SK-N-SH (cell line): ENCODE results near the gene ARHGAP42. TPM values are rescaled to one million over a fixed set of nuclear protein-coding genes. Genes with fewer than 3 reads are reported as not detected.

Experiments used
- CTCF ChIA-PET: fragments of 300-600, 350-600 bp; formaldehyde crosslinking; extraction: SDS; loops from one replicate; lab custom pipeline; 2021; lab: Yijun Ruan, JAX
- POLR2A ChIA-PET: fragments of 350-600 bp; sonication (Branson Sonifier 250); formaldehyde crosslinking; extraction: SDS; loops from one replicate; lab custom pipeline; 2020; ENCODE audit warnings: antibody characterized with exemption, inconsistent platforms; lab: Yijun Ruan, JAX
- DNase-seq: peaks from one replicate; pipeline ENCODE4 v3.0.0; 2012
- H2AFZ ChIP-seq: fragments of 200-600 bp; sonication (generic); 2 replicates; pipeline ENCODE4 v1.8.1; 2016; ENCODE audit warnings: antibody characterized with exemption, mild to moderate bottlenecking, low read depth
- H3F3A ChIP-seq: fragments of 200-600 bp; sonication (generic); replicated peaks from 2 replicates; pipeline ENCODE3; 2016; ENCODE audit warnings: antibody characterized with exemption, mild to moderate bottlenecking; ENCODE audit not compliant: insufficient read depth
- H3K27ac ChIP-seq, 2 experiments: fragments of 200-500 bp in 1 of 2; fragments of 200-600 bp in 1 of 2; sonication (Bioruptor generic) in 1 of 2; sonication (generic), shearing (Covaris generic) in 1 of 2; 2 replicates each; pipeline versions ENCODE4 v1.5.1 to v1.6.1; 2014 to 2016; ENCODE audit warnings: low read depth in 2 of 2, inconsistent platforms in 1 of 2, low read length in 1 of 2, mild to moderate bottlenecking in 1 of 2, mixed read lengths in 1 of 2
- H3K27me3 ChIP-seq: fragments of 200-600 bp; sonication (generic), shearing (Covaris generic); 2 replicates; pipeline ENCODE4 v1.6.1; 2016; ENCODE audit warnings: mixed run types; ENCODE audit not compliant: insufficient read depth
- H3K36me3 ChIP-seq, 2 experiments: fragments of 200-500 bp in 1 of 2; fragments of 200-600 bp in 1 of 2; sonication (Bioruptor generic) in 1 of 2; sonication (generic) in 1 of 2; replicated peaks in 1 of 2; 2 replicates each; pipeline versions ENCODE3 to v1.5.1; 2014 to 2016; ENCODE audit warnings: low read length in 1 of 2, mild to moderate bottlenecking in 1 of 2; ENCODE audit not compliant: insufficient read depth in 2 of 2, control insufficient read depth in 1 of 2
- H3K4me1 ChIP-seq, 2 experiments: fragments of 200-500 bp in 1 of 2; fragments of 200-600 bp in 1 of 2; sonication (Bioruptor generic) in 1 of 2; sonication (generic), shearing (Covaris generic) in 1 of 2; 2 replicates each; pipeline versions ENCODE4 v1.5.1 to v1.6.1; 2014 to 2016; ENCODE audit warnings: low read depth in 1 of 2, low read length in 1 of 2, mixed run types in 1 of 2; ENCODE audit not compliant: insufficient read depth in 2 of 2, control insufficient read depth in 1 of 2
- H3K4me2 ChIP-seq: fragments of 200-600 bp; sonication (generic), shearing (Covaris generic); 2 replicates; pipeline ENCODE4 v1.6.1; 2017; ENCODE audit warnings: mixed run types
- H3K4me3 ChIP-seq, 2 experiments: fragments of 200-500 bp in 1 of 2; fragments of 200-600 bp in 1 of 2; sonication (Bioruptor generic) in 1 of 2; sonication (generic), shearing (Covaris generic) in 1 of 2; 2 replicates each; pipeline versions ENCODE4 v1.5.1 to v1.8.1; 2014 to 2016; ENCODE audit warnings: low read depth in 2 of 2, inconsistent platforms in 1 of 2, low read length in 1 of 2, mild to moderate bottlenecking in 1 of 2, mixed read lengths in 1 of 2, moderate library complexity in 1 of 2
- H3K79me2 ChIP-seq: fragments of 200-600 bp; sonication (generic); 2 replicates; pipeline ENCODE4 v1.8.1; 2017; ENCODE audit warnings: mild to moderate bottlenecking; ENCODE audit not compliant: insufficient read depth
- H3K9ac ChIP-seq: fragments of 200-600 bp; sonication (generic); 2 replicates; pipeline ENCODE4 v1.6.1; 2017; ENCODE audit warnings: mixed run types
- H3K9me2 ChIP-seq: fragments of 200-600 bp; sonication (generic); 2 replicates; pipeline ENCODE4 v1.6.1; 2017; ENCODE audit warnings: mixed run types
- H3K9me3 ChIP-seq: fragments of 200-600 bp; sonication (generic); 2 replicates; pipeline ENCODE4 v1.6.1; 2017; ENCODE audit warnings: mixed run types, mild to moderate bottlenecking, moderate library complexity
- H4K20me1 ChIP-seq: fragments of 200-600 bp; sonication (generic); 2 replicates; pipeline ENCODE4 v1.6.1; 2017; ENCODE audit warnings: mild to moderate bottlenecking, mixed run types; ENCODE audit not compliant: insufficient read depth
- CHD2 ChIP-seq: fragments of 150-350 bp; IDR thresholded peaks from 2 replicates; pipeline ENCODE4 v1.6.1; 2018; ENCODE audit warnings: low read length; ENCODE audit not compliant: partially characterized antibody
- CTCF ChIP-seq: fragments of 200-600 bp; sonication (generic); IDR thresholded peaks from 2 replicates; pipeline ENCODE4 v1.6.1; 2017; ENCODE audit warnings: antibody characterized with exemption, mild to moderate bottlenecking, moderate library complexity
- ELF1 ChIP-seq: IDR thresholded peaks from 2 replicates; pipeline ENCODE4 v1.4.0; 2012
- EP300 ChIP-seq, 2 experiments: IDR thresholded peaks; 2 replicates each; pipeline versions ENCODE4 v1.4.0 to v1.6.1; 2012; ENCODE audit warnings: borderline replicate concordance in 1 of 2, low read depth in 1 of 2, low read length in 1 of 2
- EZH2phosphoT487 ChIP-seq: fragments of 200-600 bp; sonication (generic); IDR thresholded peaks from 2 replicates; pipeline ENCODE4 v1.6.1; 2017; ENCODE audit warnings: low read depth, mixed run types, mild to moderate bottlenecking, antibody characterized with exemption, moderate library complexity, borderline replicate concordance
- FOXJ3 ChIP-seq: sonication (generic); formaldehyde crosslinking; IDR thresholded peaks from 2 replicates; pipeline ENCODE4 v1.5.1; 2020; ENCODE audit warnings: mild to moderate bottlenecking, missing genetic modification reagents
- FOXM1 ChIP-seq: IDR thresholded peaks from 2 replicates; pipeline ENCODE4 v1.4.0; 2012; ENCODE audit warnings: low read depth, mild to moderate bottlenecking
- IRF3 ChIP-seq: fragments of 150-350 bp; IDR thresholded peaks from 2 replicates; pipeline ENCODE4 v1.6.1; 2016; ENCODE audit warnings: mild to moderate bottlenecking, low read depth, low read length
- MEF2A ChIP-seq: IDR thresholded peaks from 2 replicates; pipeline ENCODE4 v1.4.0; 2012; ENCODE audit warnings: low read depth, borderline replicate concordance
- MXI1 ChIP-seq: IDR thresholded peaks from 2 replicates; pipeline ENCODE4 v1.6.1; 2012; ENCODE audit warnings: mild to moderate bottlenecking, low read depth, low read length, improper control_type of control experiment
- NFIC ChIP-seq: IDR thresholded peaks from 2 replicates; pipeline ENCODE4 v1.4.0; 2012; ENCODE audit warnings: borderline replicate concordance
- NRF1 ChIP-seq: IDR thresholded peaks from 2 replicates; pipeline ENCODE4 v1.6.1; 2012; ENCODE audit warnings: low read depth, mild to moderate bottlenecking, low read length
- POLR2AphosphoS5 ChIP-seq: IDR thresholded peaks from 2 replicates; pipeline ENCODE4 v1.6.1; 2012; ENCODE audit warnings: low read depth, low read length
- RAD21 ChIP-seq: IDR thresholded peaks from 2 replicates; pipeline ENCODE4 v1.6.1; 2012; ENCODE audit warnings: mild to moderate bottlenecking, low read length
- RCOR1 ChIP-seq: fragments of 150-350 bp; IDR thresholded peaks from 2 replicates; pipeline ENCODE4 v1.6.1; 2017; ENCODE audit warnings: antibody characterized with exemption, low read length
- REST ChIP-seq: IDR thresholded peaks from 2 replicates; pipeline ENCODE4 v1.6.1; 2012; ENCODE audit warnings: mild to moderate bottlenecking, low read depth, low read length, moderate library complexity
- TEAD4 ChIP-seq: IDR thresholded peaks from 2 replicates; pipeline ENCODE4 v1.4.0; 2012; ENCODE audit warnings: mild to moderate bottlenecking, borderline replicate concordance; ENCODE audit not compliant: insufficient read depth
- USF1 ChIP-seq: IDR thresholded peaks from 2 replicates; pipeline ENCODE4 v1.4.0; 2012; ENCODE audit warnings: low read depth, borderline replicate concordance
- YY1 ChIP-seq: IDR thresholded peaks from 2 replicates; pipeline ENCODE4 v1.4.0; 2012; ENCODE audit warnings: low read depth, mild to moderate bottlenecking
- WGBS: methylation state at CpG from one replicate; pipeline ENCODE4 v1.1.6; 2017; ENCODE audit warnings: low lambda C conversion rate; 5-methylcytosine and 5-hydroxymethylcytosine counted together
- polyA plus RNA-seq, 3 experiments: library from polyadenylated mRNA; depleted of rRNA; stranded (reverse); fragments of >200 nt; gene quantifications; 2 replicates each; pipeline ENCODE4 v1.2.3, GENCODE V29; 2012

Gene ARHGAP42
- polyA plus RNA-seq, 1 of the 3 experiments (the other 2 are of a cell fraction), result 0.02 TPM

DNA sequence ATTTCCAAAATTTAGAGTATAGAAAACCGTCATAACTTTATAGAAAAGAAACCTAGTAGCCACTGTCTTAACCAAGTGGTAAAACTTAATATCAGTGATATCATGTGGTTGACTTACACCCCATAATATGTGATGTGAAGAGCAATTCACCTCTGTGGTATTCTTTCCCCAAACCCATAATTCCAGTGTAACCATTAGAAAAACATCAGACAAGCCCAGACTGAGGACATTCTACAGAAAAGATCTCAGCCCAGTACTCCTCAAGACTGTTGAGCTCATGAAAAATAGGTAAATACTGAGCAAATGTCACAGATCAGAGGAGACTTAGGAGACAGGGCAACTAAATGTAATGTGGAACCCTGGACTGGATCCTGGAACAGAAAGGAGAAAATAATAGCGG lies 307.9 kb downstream of the ARHGAP42 start (continued):
- TF ChIP-seq EZH2phosphoT487 (no peak), FOXJ3 (no peak), NFIC (no peak), TEAD4 (no peak), USF1 (no peak), MEF2A (no peak), MXI1 (no peak), RAD21 (no peak), YY1 (no peak)

GRCh38 chr11:100999756-101000155 lies 312.7 kb downstream of the ARHGAP42 start:
- no peaks in the 10 kb centered on the region for H3K79me2 ChIP-seq
- TF ChIP-seq MXI1 (no peak), NRF1 (no peak), ELF1 (no peak), IRF3 (no peak), RAD21 (no peak), TEAD4 (no peak), NFIC (no peak), CHD2 (no peak), FOXM1 (no peak), YY1 (no peak), RCOR1 (no peak), POLR2AphosphoS5 (no peak), REST (no peak), EP300 (IDR thresholded peaks at IDR 0.05; ENCODE audit: borderline replicate concordance in 1 of 2, low read depth in 1 of 2, low read length in 1 of 2) (no peak), CTCF (no peak)
- TF ChIP-seq, all 33 proteins: peak for 0
- ChIA-PET CTCF (no interaction called here), POLR2A (no interaction called here)
- no peak for DNase-seq
- Histone ChIP-seq H3K9ac (no peak overlapping the region), H3K9me2 (no peaks in the 10 kb centered on the region), H2AFZ (no peak overlapping the region), H3K9me3 (no peaks in the 10 kb centered on the region; the same call in 1 of the 2 replicates), H4K20me1 (no peaks in the 10 kb centered on the region), H3K27ac (no peak overlapping the region), H3K4me1 (no peaks in the 10 kb centered on the region), H3K4me2 (no peak overlapping the region), H3K4me3 (no peak overlapping the region), H3K36me3 (no peaks in the 10 kb centered on the region), H3F3A (no peaks in the 10 kb centered on the region), H3K27me3 (peaks cover 13% of the 10 kb centered on the region; the same call in 1 of the 2 replicates)
- 4% methylated on average over 1 of the region's 1 CpG for WGBS
